H1 (cell line): ENCODE results near the gene CCDC174.

ENCODE experiments used
- CEBPB ChIP-seq: IDR thresholded peaks from 2 replicates; pipeline ENCODE4 v1.6.1; 2012; ENCODE audit warnings: low read depth, low read length
- CTCF ChIP-seq, 3 experiments: IDR thresholded peaks; 1 replicate in 2 of 3; 2 replicates in 1 of 3; pipeline versions ENCODE4 v1.5.1 to v1.6.1; 2011; ENCODE audit warnings: low read length in 3 of 3, mild to moderate bottlenecking in 3 of 3, inconsistent platforms in 2 of 3, low read depth in 1 of 3, moderate library complexity in 1 of 3; ENCODE audit not compliant: insufficient read depth in 1 of 3; ENCODE audit errors: control extremely low read depth in 1 of 3
- EGR1 ChIP-seq: IDR thresholded peaks from 2 replicates; pipeline ENCODE4 v1.6.1; 2011; ENCODE audit warnings: low read depth, low read length, borderline replicate concordance
- GABPA ChIP-seq: IDR thresholded peaks from 2 replicates; pipeline ENCODE4 v1.6.1; 2011; ENCODE audit warnings: mild to moderate bottlenecking, low read length, moderate library complexity, borderline replicate concordance; ENCODE audit not compliant: insufficient read depth
- MAX ChIP-seq: IDR thresholded peaks from 2 replicates; pipeline ENCODE4 v1.6.1; 2012; ENCODE audit warnings: inconsistent platforms
- ZNF274 ChIP-seq: IDR thresholded peaks from 2 replicates; pipeline ENCODE4 v1.7.0; 2012; ENCODE audit warnings: low read length, borderline replicate concordance; ENCODE audit errors: extremely low read depth

- no peak for TF ChIP-seq CTCF (IDR thresholded peaks at IDR 0.05; ENCODE audit: control extremely low read depth in 1 of 3, insufficient read depth in 1 of 3, low read depth in 1 of 3, low read length in 3 of 3)
- no peak for TF ChIP-seq CEBPB
- no peak for TF ChIP-seq ZNF274
- TF ChIP-seq GABPA: no peak
- TF ChIP-seq MAX: no peak
- TF ChIP-seq EGR1: no peak
These were observed 37.4 kb upstream of the CCDC174 start for GRCh38 chr3:14614189-14614588.
